ENCODE measurements around the gene SESN1. TPM values are rescaled to one million over a fixed set of nuclear protein-coding genes. Genes with fewer than 3 reads are reported as not detected.

Gene SESN1
- total RNA-seq, 1 donor from 2014 or later: 40.8 TPM

DNA sequence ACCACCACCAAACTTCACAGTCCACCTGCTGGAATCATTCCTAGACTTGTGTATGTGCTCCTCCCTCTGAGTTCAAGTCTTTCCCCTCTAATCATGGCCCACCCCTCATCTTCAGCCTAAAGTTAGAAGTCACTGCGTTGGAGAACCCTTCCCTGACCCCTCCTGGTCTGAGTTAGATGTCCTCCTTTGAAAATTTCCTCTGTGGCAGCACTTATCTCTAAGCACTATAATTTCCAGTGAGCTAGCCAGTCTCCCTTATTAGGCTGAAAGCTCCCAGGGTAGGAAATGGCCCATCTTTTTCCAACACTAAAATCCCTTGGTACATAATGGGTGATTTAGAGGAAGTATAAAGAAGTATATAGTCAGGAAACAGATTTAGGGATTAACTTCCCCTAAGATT is 63.2 kb downstream of the SESN1 start:
- Histone ChIP-seq H4K20me1 (ENCODE audit: low read depth) (no peaks in the 10 kb centered on the region), H3K9ac (no peak overlapping the region), H3K79me2 (ENCODE audit: low read depth) (no peaks in the 10 kb centered on the region), H3K4me2 (no peak overlapping the region), H3F3A (ENCODE audit: low read depth) (no peaks in the 10 kb centered on the region), H2AFZ (replicated peaks) (no peak overlapping the region), H3K27ac (no peak overlapping the region), H3K36me3 (no peaks in the 10 kb centered on the region), H3K27me3 (no peaks in the 10 kb centered on the region), H3K9me3 (ENCODE audit: low read depth) (no peaks in the 10 kb centered on the region), H3K4me1 (no peaks in the 10 kb centered on the region), H3K4me3 (no peak overlapping the region)
- H3K9me3 Mint-ChIP-seq: no peaks in the 10 kb centered on the region
- H3K36me3 Mint-ChIP-seq: no peaks in the 10 kb centered on the region
- H3K27ac Mint-ChIP-seq: no peak overlapping the region
- H3K4me1 Mint-ChIP-seq: no peaks in the 10 kb centered on the region
- no peak for TF ChIP-seq EZH2phosphoT487 (IDR thresholded peaks at IDR 0.05)
- TF ChIP-seq, protein P1, sequence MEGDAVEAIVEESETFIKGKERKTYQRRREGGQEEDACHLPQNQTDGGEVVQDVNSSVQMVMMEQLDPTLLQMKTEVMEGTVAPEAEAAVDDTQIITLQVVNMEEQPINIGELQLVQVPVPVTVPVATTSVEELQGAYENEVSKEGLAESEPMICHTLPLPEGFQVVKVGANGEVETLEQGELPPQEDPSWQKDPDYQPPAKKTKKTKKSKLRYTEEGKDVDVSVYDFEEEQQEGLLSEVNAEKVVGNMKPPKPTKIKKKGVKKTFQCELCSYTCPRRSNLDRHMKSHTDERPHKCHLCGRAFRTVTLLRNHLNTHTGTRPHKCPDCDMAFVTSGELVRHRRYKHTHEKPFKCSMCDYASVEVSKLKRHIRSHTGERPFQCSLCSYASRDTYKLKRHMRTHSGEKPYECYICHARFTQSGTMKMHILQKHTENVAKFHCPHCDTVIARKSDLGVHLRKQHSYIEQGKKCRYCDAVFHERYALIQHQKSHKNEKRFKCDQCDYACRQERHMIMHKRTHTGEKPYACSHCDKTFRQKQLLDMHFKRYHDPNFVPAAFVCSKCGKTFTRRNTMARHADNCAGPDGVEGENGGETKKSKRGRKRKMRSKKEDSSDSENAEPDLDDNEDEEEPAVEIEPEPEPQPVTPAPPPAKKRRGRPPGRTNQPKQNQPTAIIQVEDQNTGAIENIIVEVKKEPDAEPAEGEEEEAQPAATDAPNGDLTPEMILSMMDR (IDR thresholded peaks at IDR 0.05): no peak
- TF ChIP-seq EZH2 (IDR thresholded peaks at IDR 0.05): no peak
- no peak overlapping the region for H3K4me3 Mint-ChIP-seq
- no peaks in the 10 kb centered on the region for H3K27me3 Mint-ChIP-seq (ENCODE audit: insufficient read depth, low read depth)
- DNase-seq (ENCODE audit: low spot score): no peak

DNA sequence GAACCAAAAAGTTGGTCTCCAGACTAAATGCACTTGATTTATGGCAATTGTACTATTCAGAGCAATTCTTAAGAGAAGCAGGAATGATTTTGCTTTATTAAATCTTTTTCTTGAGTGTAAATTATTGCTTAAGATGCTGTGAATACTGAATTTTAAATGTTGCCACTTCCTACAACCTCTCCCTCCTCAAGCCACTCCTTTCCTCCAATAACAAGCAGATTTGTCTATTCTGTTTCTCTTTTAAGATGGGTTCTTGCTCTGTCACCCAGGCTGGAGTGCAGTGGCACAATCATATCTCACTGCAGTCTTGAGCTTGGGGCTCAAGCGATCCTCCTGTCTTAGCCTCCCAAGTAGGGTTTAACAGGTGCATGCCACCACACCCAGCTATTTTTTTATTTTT is 65.3 kb downstream of the SESN1 start:
- Mint-ChIP-seq H3K36me3 (no peaks in the 10 kb centered on the region), H3K9me3 (peaks cover 3% of the 10 kb centered on the region), H3K4me1 (no peaks in the 10 kb centered on the region), H3K27me3 (ENCODE audit: insufficient read depth, low read depth) (no peaks in the 10 kb centered on the region), H3K27ac (no peak overlapping the region), H3K4me3 (no peak overlapping the region)
- no peak for TF ChIP-seq EZH2 (IDR thresholded peaks at IDR 0.05)
- TF ChIP-seq, protein P1 (IDR thresholded peaks at IDR 0.05): no peak
- no peak overlapping the region for H3K4me2 ChIP-seq
- no peak for DNase-seq (ENCODE audit: low spot score)
- H3K4me1 ChIP-seq: no peaks in the 10 kb centered on the region
- no peaks in the 10 kb centered on the region for H4K20me1 ChIP-seq (ENCODE audit: low read depth)
- no peak overlapping the region for H2AFZ ChIP-seq (replicated peaks)
- H3K36me3 ChIP-seq: no peaks in the 10 kb centered on the region
- no peaks in the 10 kb centered on the region for H3F3A ChIP-seq (ENCODE audit: low read depth)
- no peaks in the 10 kb centered on the region for H3K27me3 ChIP-seq
- H3K79me2 ChIP-seq (ENCODE audit: low read depth): no peaks in the 10 kb centered on the region
- no peak overlapping the region for H3K4me3 ChIP-seq
- no peak overlapping the region for H3K27ac ChIP-seq
- H3K9ac ChIP-seq: no peak overlapping the region
- H3K9me3 ChIP-seq (ENCODE audit: low read depth): no peaks in the 10 kb centered on the region

DNA sequence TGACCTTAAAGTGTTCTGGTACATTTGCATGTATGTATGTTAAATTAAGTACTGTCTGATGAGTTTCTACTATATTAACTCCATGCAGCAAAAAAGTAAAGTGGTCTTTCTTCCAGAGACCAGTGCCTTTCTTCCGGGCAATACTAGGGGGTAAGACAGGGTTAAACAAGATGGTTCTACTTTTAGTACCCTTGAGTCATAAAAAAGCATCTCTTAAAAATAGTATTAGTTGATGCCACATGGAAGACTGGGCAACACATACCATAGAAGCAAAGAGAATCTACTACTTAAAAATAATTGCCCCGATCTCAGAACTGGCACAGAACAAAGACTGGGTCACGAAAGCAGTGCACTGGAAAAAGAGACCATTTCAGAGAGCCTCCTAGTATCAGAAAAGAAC is 66.2 kb downstream of the SESN1 start:
- H3K27me3 ChIP-seq: no peaks in the 10 kb centered on the region
- H4K20me1 ChIP-seq (ENCODE audit: low read depth): no peaks in the 10 kb centered on the region
- no peaks in the 10 kb centered on the region for H3K4me1 Mint-ChIP-seq
- H3K27me3 Mint-ChIP-seq (ENCODE audit: insufficient read depth, low read depth): no peaks in the 10 kb centered on the region
- H3F3A ChIP-seq (ENCODE audit: low read depth): no peaks in the 10 kb centered on the region
- H3K4me2 ChIP-seq: no peak overlapping the region
- H3K9me3 ChIP-seq (ENCODE audit: low read depth): no peaks in the 10 kb centered on the region
- no peak overlapping the region for H3K27ac Mint-ChIP-seq
- TF ChIP-seq EZH2 (IDR thresholded peaks at IDR 0.05) (no peak), EZH2phosphoT487 (IDR thresholded peaks at IDR 0.05) (no peak)
- TF ChIP-seq, protein P1 (IDR thresholded peaks at IDR 0.05): no peak
- H3K4me3 ChIP-seq: no peak overlapping the region
- no peak overlapping the region for H2AFZ ChIP-seq (replicated peaks)
- H3K9ac ChIP-seq: no peak overlapping the region
- no peak for DNase-seq (ENCODE audit: low spot score)
- no peak overlapping the region for H3K27ac ChIP-seq
- H3K4me3 Mint-ChIP-seq: no peak overlapping the region
- no peaks in the 10 kb centered on the region for H3K79me2 ChIP-seq (ENCODE audit: low read depth)
- H3K9me3 Mint-ChIP-seq: peaks cover 3% of the 10 kb centered on the region
- H3K4me1 ChIP-seq: no peaks in the 10 kb centered on the region
- no peaks in the 10 kb centered on the region for H3K36me3 Mint-ChIP-seq
- no peaks in the 10 kb centered on the region for H3K36me3 ChIP-seq

DNA sequence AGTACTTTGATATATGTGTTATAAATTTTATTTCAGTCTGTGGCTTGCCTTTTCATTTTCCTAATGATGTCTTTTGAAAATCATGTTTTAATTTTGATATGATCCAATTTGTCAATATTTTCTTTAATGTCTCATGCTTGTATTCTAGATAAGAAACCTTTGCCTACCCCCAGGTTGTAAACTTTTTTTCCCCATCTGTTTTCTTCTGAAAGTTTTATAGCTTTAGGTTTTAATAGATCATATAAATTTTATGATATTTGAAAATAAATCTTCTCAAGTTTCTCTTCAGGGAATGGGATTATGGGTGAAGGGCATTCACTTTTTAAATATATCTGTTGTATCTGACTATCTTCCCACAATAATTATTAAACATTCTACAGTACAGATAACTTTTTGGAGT is 66.7 kb downstream of the SESN1 start:
- no peaks in the 10 kb centered on the region for H3K27me3 Mint-ChIP-seq (ENCODE audit: insufficient read depth, low read depth)

More for the DNA sequence above, 66.7 kb downstream of the SESN1 start:
- Mint-ChIP-seq H3K27ac (no peak overlapping the region), H3K9me3 (peaks cover 3% of the 10 kb centered on the region), H3K4me1 (no peaks in the 10 kb centered on the region), H3K36me3 (no peaks in the 10 kb centered on the region), H3K4me3 (no peak overlapping the region)
- H2AFZ ChIP-seq (replicated peaks): no peak overlapping the region
- no peaks in the 10 kb centered on the region for H3F3A ChIP-seq (ENCODE audit: low read depth)
- H3K9ac ChIP-seq: no peak overlapping the region
- H3K27me3 ChIP-seq: no peaks in the 10 kb centered on the region
- no peaks in the 10 kb centered on the region for H3K79me2 ChIP-seq (ENCODE audit: low read depth)
- no peak overlapping the region for H3K27ac ChIP-seq
- TF ChIP-seq, protein P1 (IDR thresholded peaks at IDR 0.05): no peak
- TF ChIP-seq EZH2 (IDR thresholded peaks at IDR 0.05) (no peak), EZH2phosphoT487 (IDR thresholded peaks at IDR 0.05) (no peak)
- H3K4me3 ChIP-seq: no peak overlapping the region
- no peaks in the 10 kb centered on the region for H3K9me3 ChIP-seq (ENCODE audit: low read depth)
- H3K4me1 ChIP-seq: no peaks in the 10 kb centered on the region
- no peak overlapping the region for H3K4me2 ChIP-seq
- H3K36me3 ChIP-seq: no peaks in the 10 kb centered on the region
- no peak for DNase-seq (ENCODE audit: low spot score)
- no peaks in the 10 kb centered on the region for H4K20me1 ChIP-seq (ENCODE audit: low read depth)

Data from neural progenitor cell (in vitro differentiated cells).